Neural cell (in vitro differentiated cells): ENCODE data around the gene LMO2. TPM values are rescaled to one million over a fixed set of nuclear protein-coding genes. Genes with fewer than 3 reads are reported as not detected.
"Not testable (repeated sequence)": the region's sequence is repeated elsewhere in the genome, so short reads cannot be mapped to it uniquely, and the experiment has no call there.

Source experiments
- H2AFZ ChIP-seq: fragments of 200-600, 300-800 bp; sonication (generic), shearing (Covaris generic); 2 replicates; pipeline ENCODE4 v1.6.0; 2014; ENCODE audit warnings: low read depth, mild to moderate bottlenecking, antibody characterized with exemption, low read length, moderate library complexity
- H3F3A ChIP-seq: fragments of 200-600 bp; shearing (Covaris generic); 2 replicates; pipeline ENCODE4 v1.6.1; 2016; ENCODE audit warnings: mild to moderate bottlenecking, moderate library complexity, mixed read lengths, antibody characterized with exemption, low read length; ENCODE audit not compliant: insufficient read depth, poor library complexity, severe bottlenecking
- H3K27ac ChIP-seq: fragments of 200-600, 300-800 bp; sonication (generic), shearing (Covaris generic); 2 replicates; pipeline ENCODE4 v1.5.1; 2014; ENCODE audit warnings: mild to moderate bottlenecking, low read length, moderate library complexity
- H3K27me3 ChIP-seq: fragments of 300-800, 200-600 bp; sonication (generic), shearing (Covaris generic); 2 replicates; pipeline ENCODE4 v1.6.0; 2014; ENCODE audit warnings: mild to moderate bottlenecking, low read depth, low read length, moderate library complexity; ENCODE audit not compliant: insufficient read depth
- H3K36me3 ChIP-seq: fragments of 300-800, 200-600 bp; sonication (generic), shearing (Covaris generic); 2 replicates; pipeline ENCODE4 v1.5.1; 2014; ENCODE audit warnings: mild to moderate bottlenecking, antibody characterized with exemption, low read length, moderate library complexity; ENCODE audit not compliant: insufficient read depth
- H3K4me2 ChIP-seq: fragments of 300-800, 200-600 bp; sonication (generic), shearing (Covaris generic); 2 replicates; pipeline ENCODE4 v1.6.0; 2014; ENCODE audit warnings: mild to moderate bottlenecking, low read length
- H3K4me3 ChIP-seq: fragments of 300-800, 200-600 bp; sonication (generic), shearing (Covaris generic); 2 replicates; pipeline ENCODE4 v1.5.1; 2014; ENCODE audit warnings: mild to moderate bottlenecking, low read length, moderate library complexity
- H3K79me2 ChIP-seq: fragments of 200-600 bp; shearing (Covaris generic); replicated peaks from 2 replicates; pipeline ENCODE4 v1.6.0; 2014; ENCODE audit warnings: mild to moderate bottlenecking, low read length, moderate library complexity; ENCODE audit not compliant: insufficient read depth
- H3K9ac ChIP-seq: fragments of 300-800, 200-600 bp; sonication (generic), shearing (Covaris generic); 2 replicates; pipeline ENCODE4 v1.6.1; 2016; ENCODE audit warnings: mild to moderate bottlenecking, low read length, mixed read lengths
- H3K9me2 ChIP-seq: fragments of 200-600 bp; shearing (Covaris generic); 2 replicates; pipeline ENCODE4 v1.6.1; 2016; ENCODE audit warnings: mild to moderate bottlenecking, low read length, mixed read lengths; ENCODE audit not compliant: insufficient read depth
- H3K9me3 ChIP-seq: fragments of 200-600, 300-800 bp; sonication (generic), shearing (Covaris generic); 2 replicates; pipeline ENCODE4 v1.6.1; 2016; ENCODE audit warnings: mild to moderate bottlenecking, mixed run types, low read length, moderate library complexity, mixed read lengths
- H4K20me1 ChIP-seq: fragments of 200-600 bp; shearing (Covaris generic); 2 replicates; pipeline ENCODE4 v1.6.1; 2016; ENCODE audit warnings: mild to moderate bottlenecking, mixed run types; ENCODE audit not compliant: insufficient read depth
- EP300 ChIP-seq: fragments of 450-650 bp; conservative IDR thresholded peaks from 2 replicates; pipeline ENCODE4 v1.6.1; 2014; ENCODE audit warnings: antibody characterized with exemption, mild to moderate bottlenecking, moderate library complexity; ENCODE audit not compliant: poor library complexity, severe bottlenecking
- RAD21 ChIP-seq: fragments of 450-650 bp; conservative IDR thresholded peaks from 2 replicates; pipeline ENCODE4 v1.6.1; 2014; ENCODE audit warnings: antibody characterized with exemption, mild to moderate bottlenecking, moderate library complexity
- SMC3 ChIP-seq: fragments of 450-650 bp; conservative IDR thresholded peaks from 2 replicates; pipeline ENCODE4 v1.6.1; 2014; ENCODE audit warnings: antibody characterized with exemption, mild to moderate bottlenecking, moderate library complexity; ENCODE audit not compliant: poor library complexity
- polyA plus RNA-seq: library from polyadenylated mRNA; depleted of rRNA; stranded (reverse); fragments of >200 nt; gene quantifications from 2 replicates; pipeline ENCODE4 v1.2.3, GENCODE V29; 2014

Gene LMO2
- polyA plus RNA-seq, 1 donor from 2014 or later, result 33.2 TPM

DNA sequence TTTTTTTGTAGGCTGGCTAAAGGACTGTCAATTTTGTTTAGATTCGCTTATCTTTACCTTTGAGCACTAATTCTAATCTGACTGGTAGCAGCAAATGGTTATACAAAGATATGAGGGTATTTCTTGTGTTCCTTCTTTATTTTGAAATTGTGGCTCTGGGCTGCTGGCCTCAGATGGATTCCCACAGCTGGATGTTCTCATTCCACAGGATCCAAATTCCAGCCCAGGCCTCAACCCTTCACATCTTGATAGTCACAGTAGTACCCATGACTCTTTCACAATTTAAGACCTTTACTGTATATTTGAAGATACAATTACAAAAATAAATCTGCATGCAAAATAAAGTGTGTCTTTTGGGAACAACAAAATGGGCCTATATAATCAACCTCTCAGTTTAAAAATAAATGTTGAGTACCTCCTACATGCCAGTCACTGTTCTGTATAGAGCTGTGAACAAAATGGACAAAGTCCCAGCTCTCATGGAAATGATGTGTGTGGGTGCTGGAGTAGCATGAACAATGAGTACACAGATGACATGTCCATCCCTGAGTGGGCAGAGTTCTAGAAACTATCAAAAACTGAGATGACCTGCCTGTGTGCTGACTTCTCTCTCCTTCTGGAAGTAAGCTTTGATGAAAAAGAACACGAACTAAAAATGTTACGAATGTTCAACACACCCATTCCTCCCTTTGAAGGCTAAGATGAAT lies 65.9 kb downstream of the LMO2 start:
- no peaks in the 10 kb centered on the region for H3F3A ChIP-seq
- H3K9me3 ChIP-seq, result no peaks in the 10 kb centered on the region
- no peak overlapping the region for H2AFZ ChIP-seq
- H3K79me2 ChIP-seq, result no peaks in the 10 kb centered on the region
- H3K4me2 ChIP-seq, result no peak overlapping the region
- no peaks in the 10 kb centered on the region for H3K9me2 ChIP-seq
- H3K4me3 ChIP-seq, result no peak overlapping the region
- no peaks in the 10 kb centered on the region for H3K36me3 ChIP-seq
- H4K20me1 ChIP-seq, result no peaks in the 10 kb centered on the region
- H3K27me3 ChIP-seq, result peaks cover 30% of the 10 kb centered on the region
- no peak for TF ChIP-seq EP300
- H3K9ac ChIP-seq, result no peak overlapping the region
- no peak overlapping the region for H3K27ac ChIP-seq

DNA sequence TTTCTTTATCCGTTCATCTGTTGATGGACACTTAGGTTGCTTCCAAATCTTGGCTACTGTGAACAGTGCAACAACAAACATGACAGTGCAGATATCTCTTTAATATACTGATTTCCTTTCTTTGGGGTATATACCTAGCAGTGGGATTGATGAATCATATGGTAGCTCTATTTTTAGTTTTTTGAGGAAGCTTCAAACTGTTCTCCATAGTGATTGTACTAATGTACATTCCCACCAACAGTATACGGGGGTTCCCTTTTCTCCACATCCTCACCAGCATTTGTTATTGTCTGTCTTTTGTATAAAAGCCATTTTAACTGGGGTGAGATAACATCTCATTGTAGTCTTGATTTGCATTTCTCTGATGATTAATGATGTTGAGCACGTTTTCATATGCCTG lies 68.9 kb downstream of the LMO2 start:
- H3K27ac ChIP-seq, H2AFZ ChIP-seq, H3F3A ChIP-seq, H3K36me3 ChIP-seq, H4K20me1 ChIP-seq, H3K9ac ChIP-seq, H3K9me3 ChIP-seq, H3K9me2 ChIP-seq, H3K4me2 ChIP-seq, H3K79me2 ChIP-seq, H3K4me3 ChIP-seq: not testable (repeated sequence)
- H3K27me3 ChIP-seq, result peaks cover 12% of the 10 kb centered on the region

DNA sequence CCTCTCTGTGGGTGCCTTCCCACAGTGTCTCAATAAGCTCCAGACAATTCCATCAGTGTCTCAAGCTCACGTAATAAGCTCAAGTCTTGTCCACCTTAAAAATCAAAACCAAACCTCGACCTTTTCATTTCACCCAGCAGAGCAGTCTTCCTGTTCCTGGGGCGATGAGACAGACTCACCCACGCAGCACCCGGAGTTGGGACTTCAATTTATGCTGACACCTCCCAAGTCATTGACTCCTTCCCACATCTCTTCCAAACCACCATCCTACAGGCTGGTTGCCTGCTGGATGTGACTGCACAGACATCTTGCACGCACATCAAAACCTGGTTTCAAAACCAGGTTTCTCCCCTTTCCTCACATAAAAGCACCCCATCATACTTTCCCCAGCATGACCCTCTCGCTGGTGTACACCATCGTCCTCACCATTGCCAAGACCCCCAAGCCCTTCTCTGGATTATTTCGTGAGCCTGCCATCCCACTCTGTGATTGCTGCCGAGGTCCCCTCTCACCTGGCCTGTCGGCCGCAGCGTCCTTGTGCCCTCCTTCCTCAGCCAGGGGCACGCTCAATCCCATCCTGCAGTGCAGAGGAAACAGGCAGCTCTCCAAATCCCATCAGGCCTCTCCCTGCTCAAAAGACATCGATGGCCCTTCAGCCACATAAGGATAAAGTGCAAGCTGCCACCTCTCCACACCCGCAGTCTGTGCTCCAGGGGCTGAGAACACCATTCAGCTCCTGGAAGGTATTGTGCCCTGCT lies 72.4 kb downstream of the LMO2 start:
- Histone ChIP-seq H3K27ac (no peak overlapping the region), H3K4me2 (no peak overlapping the region), H4K20me1 (no peaks in the 10 kb centered on the region), H2AFZ (no peak overlapping the region), H3K9me2 (no peaks in the 10 kb centered on the region), H3K79me2 (no peaks in the 10 kb centered on the region), H3K36me3 (no peaks in the 10 kb centered on the region), H3K27me3 (no peaks in the 10 kb centered on the region), H3F3A (no peaks in the 10 kb centered on the region), H3K9ac (no peak overlapping the region), H3K9me3 (no peaks in the 10 kb centered on the region), H3K4me3 (no peak overlapping the region)
- TF ChIP-seq EP300, result no peak
- TF ChIP-seq SMC3, result no peak
- TF ChIP-seq RAD21, result no peak

Other genes with a start within 250 kb of the LMO2 start
- not detected in 2 replicates for gene C11orf91, start 191.2 kb downstream of the LMO2 start, polyA plus RNA-seq
- 248 and 253 TPM in 2 replicates for gene CD59, start 155.7 kb downstream of the LMO2 start, polyA plus RNA-seq
- 112 and 115 TPM in 2 replicates for gene FBXO3, start 117.6 kb downstream of the LMO2 start, polyA plus RNA-seq
- gene CAPRIN1, start 159.7 kb upstream of the LMO2 start, polyA plus RNA-seq, result 243 and 256 TPM in 2 replicates
- 12.4 and 12.7 TPM in 2 replicates for gene NAT10, start 213.6 kb upstream of the LMO2 start, polyA plus RNA-seq